Activated CD4-positive, CD25-positive, alpha-beta regulatory T cell treated with anti-CD3 and anti-CD28 coated beads, Interleukin-2, amount 50 U/mL, for 24 hours (primary cell): Measurements from ENCODE around the gene CLSTN3.
"Not testable (repeated sequence)": the region's sequence is repeated elsewhere in the genome, so short reads cannot be mapped to it uniquely, and the experiment has no call there.

ENCODE experiments used
- ATAC-seq, 2 donors: fragments of 150-1000 bp; cut with Tn5 transposase; one replicate each; pipeline ENCODE4 v1.10.0; 2021; ENCODE audit warnings: mild to moderate bottlenecking in 1 of 2, moderate library complexity in 1 of 2

Gene CLSTN3

GRCh38 chr12:7154042-7154441 lies 23.9 kb downstream of the CLSTN3 start:
- no peak for ATAC-seq

GRCh38 chr12:7154901-7155470 lies 24.8 kb downstream of the CLSTN3 start:
- ATAC-seq = no peak

- no peak for ATAC-seq
Observed at GRCh38 chr12:7155471-7156034, 25.4 kb downstream of the CLSTN3 start.

GRCh38 chr12:7156259-7157197 lies 26.4 kb downstream of the CLSTN3 start:
- no peak for ATAC-seq

- ATAC-seq = no peak
Observed at GRCh38 chr12:7157391-7157790, 27.2 kb downstream of the CLSTN3 start.

- ATAC-seq = no peak
Observed at GRCh38 chr12:7158781-7159609, 28.8 kb downstream of the CLSTN3 start.

GRCh38 chr12:7160183-7160582 lies 30.0 kb downstream of the CLSTN3 start:
- ATAC-seq = no peak

- ATAC-seq = no peak
Observed at GRCh38 chr12:7161327-7161726, 31.2 kb downstream of the CLSTN3 start.

- no peak for ATAC-seq
Observed at GRCh38 chr12:7161811-7162210, 31.6 kb downstream of the CLSTN3 start.

GRCh38 chr12:7162691-7163114 lies 32.5 kb downstream of the CLSTN3 start:
- ATAC-seq = peak; percentile 51 to 63

GRCh38 chr12:7169951-7170350 lies 39.8 kb downstream of the CLSTN3 start:
- no peak for ATAC-seq

- no peak for ATAC-seq
Observed at GRCh38 chr12:7171854-7172253, 41.7 kb downstream of the CLSTN3 start.

GRCh38 chr12:7175493-7175892 lies 45.3 kb downstream of the CLSTN3 start:
- no peak for ATAC-seq

GRCh38 chr12:7176595-7176994 lies 46.4 kb downstream of the CLSTN3 start:
- no peak for ATAC-seq

GRCh38 chr12:7178481-7178880 lies 48.3 kb downstream of the CLSTN3 start:
- ATAC-seq = no peak

GRCh38 chr12:7180685-7181084 lies 50.5 kb downstream of the CLSTN3 start:
- no peak for ATAC-seq

GRCh38 chr12:7186058-7186457 lies 55.9 kb downstream of the CLSTN3 start:
- not testable (repeated sequence) for ATAC-seq

GRCh38 chr12:7188562-7189397 lies 58.6 kb downstream of the CLSTN3 start:
- ATAC-seq = peak; percentile 23 to 31

GRCh38 chr12:7189398-7190267 lies 59.5 kb downstream of the CLSTN3 start, which contains the start of gene PEX5:
TSS of gene PEX5 (plus strand) at chr12:7189686. CDS start at chr12:7190378, 692 bp downstream.
- ATAC-seq = peak; percentile 98

GRCh38 chr12:7190268-7191055 lies 60.3 kb downstream of the CLSTN3 start:
- ATAC-seq = no peak
